ENCODE results near the gene LRRTM2.

- TF ChIP-seq CREM (CRISPR knock-in tag; IDR thresholded peaks at IDR 0.05) = no peak
- no peak for TF ChIP-seq CTCF (IDR thresholded peaks at IDR 0.05)
- TF ChIP-seq FOXK1 (CRISPR knock-in tag; IDR thresholded peaks at IDR 0.05) = no peak
- no peak for TF ChIP-seq ATF2 (CRISPR knock-in tag; IDR thresholded peaks at IDR 0.05; ENCODE audit: borderline replicate concordance, low read depth)
- TF ChIP-seq MYBL2 (CRISPR knock-in tag; IDR thresholded peaks at IDR 0.05) = no peak
- no peak for TF ChIP-seq ZNF512 (CRISPR knock-in tag; IDR thresholded peaks at IDR 0.05; ENCODE audit: borderline replicate concordance)
- no peak for TF ChIP-seq ELF4 (CRISPR knock-in tag; IDR thresholded peaks at IDR 0.05; ENCODE audit: low read depth)
- no peak for TF ChIP-seq E2F1 (CRISPR knock-in tag; IDR thresholded peaks at IDR 0.05)
- no peak for TF ChIP-seq USF2 (CRISPR knock-in tag; IDR thresholded peaks at IDR 0.05)
- TF ChIP-seq FOXJ3 (CRISPR knock-in tag; IDR thresholded peaks at IDR 0.05; ENCODE audit: borderline replicate concordance) = no peak
- TF ChIP-seq KAT7 (CRISPR knock-in tag; IDR thresholded peaks at IDR 0.05; ENCODE audit: borderline replicate concordance) = no peak
- TF ChIP-seq ESRRA (CRISPR knock-in tag; IDR thresholded peaks at IDR 0.05; ENCODE audit: borderline replicate concordance) = no peak
- no peak for TF ChIP-seq IRF1 (CRISPR knock-in tag; IDR thresholded peaks at IDR 0.05)
- TF ChIP-seq SMAD4 (CRISPR knock-in tag; IDR thresholded peaks at IDR 0.05) = no peak
These were observed 42.1 kb downstream of the LRRTM2 start for GRCh38 chr5:138833080-138833479.
